Osteocyte (in vitro differentiated cells): ENCODE data around the gene DRD4. TPM values are rescaled to one million over a fixed set of nuclear protein-coding genes. Genes with fewer than 3 reads are reported as not detected.

ENCODE experiments used
- DNase-seq: peaks from one replicate; pipeline ENCODE4 v3.0.0; 2021; ENCODE audit warnings: mixed read lengths; ENCODE audit not compliant: unreplicated experiment; ENCODE audit errors: extremely low spot score
- H3K27ac Mint-ChIP-seq: one replicate; pipeline ENCODE4 v1.8.0; 2021; ENCODE audit warnings: mild to moderate bottlenecking, mixed read lengths; ENCODE audit not compliant: unreplicated experiment
- H3K27me3 Mint-ChIP-seq: one replicate; pipeline ENCODE4 v1.8.0; 2021; ENCODE audit warnings: mixed read lengths; ENCODE audit not compliant: unreplicated experiment
- H3K36me3 Mint-ChIP-seq: one replicate; pipeline ENCODE4 v1.8.0; 2021; ENCODE audit warnings: mixed read lengths; ENCODE audit not compliant: unreplicated experiment
- H3K4me1 Mint-ChIP-seq: one replicate; pipeline ENCODE4 v1.8.0; 2021; ENCODE audit warnings: mixed read lengths; ENCODE audit not compliant: unreplicated experiment
- H3K4me3 Mint-ChIP-seq: one replicate; pipeline ENCODE4 v1.8.0; 2021; ENCODE audit warnings: mild to moderate bottlenecking, moderate library complexity, mixed read lengths; ENCODE audit not compliant: unreplicated experiment
- H3K9me3 Mint-ChIP-seq: one replicate; pipeline ENCODE4 v1.8.0; 2021; ENCODE audit warnings: mixed read lengths; ENCODE audit not compliant: unreplicated experiment
- CTCF ChIP-seq: fragments of 200-600 bp; sonication (generic); IDR thresholded peaks from 2 replicates; pipeline ENCODE4 v1.5.0; 2021; ENCODE audit warnings: antibody characterized with exemption, mild to moderate bottlenecking, moderate library complexity
- total RNA-seq: library from RNA; stranded (reverse); gene quantifications from 2 replicates; pipeline ENCODE4 v1.2.1, GENCODE V29; 2021

Gene DRD4
- total RNA-seq, 1 donor from 2014 or later = 1.7 TPM

- H3K36me3 Mint-ChIP-seq = peaks cover 32% of the 10 kb centered on the region
- TF ChIP-seq CTCF = no peak
- no peaks in the 10 kb centered on the region for H3K9me3 Mint-ChIP-seq
- H3K4me1 Mint-ChIP-seq = no peaks in the 10 kb centered on the region
- H3K27ac Mint-ChIP-seq = no peak overlapping the region
- no peaks in the 10 kb centered on the region for H3K27me3 Mint-ChIP-seq
- no peak overlapping the region for H3K4me3 Mint-ChIP-seq
- DNase-seq = no peak
These were observed 31.6 kb upstream of the DRD4 start for GRCh38 chr11:605286-606129.

- no peak for TF ChIP-seq CTCF
- H3K27me3 Mint-ChIP-seq = no peaks in the 10 kb centered on the region
- DNase-seq = no peak
- no peaks in the 10 kb centered on the region for H3K9me3 Mint-ChIP-seq
- H3K27ac Mint-ChIP-seq = no peak overlapping the region
- peaks cover 36% of the 10 kb centered on the region for H3K36me3 Mint-ChIP-seq
- H3K4me1 Mint-ChIP-seq = no peaks in the 10 kb centered on the region
- H3K4me3 Mint-ChIP-seq = no peak overlapping the region
These were observed 30.8 kb upstream of the DRD4 start for GRCh38 chr11:606245-606644.

- no peak for DNase-seq
- H3K9me3 Mint-ChIP-seq = no peaks in the 10 kb centered on the region
- H3K36me3 Mint-ChIP-seq = peaks cover 31% of the 10 kb centered on the region
- no peak overlapping the region for H3K27ac Mint-ChIP-seq
- H3K4me1 Mint-ChIP-seq = peaks cover 2% of the 10 kb centered on the region
- no peak for TF ChIP-seq CTCF
- no peaks in the 10 kb centered on the region for H3K27me3 Mint-ChIP-seq
- H3K4me3 Mint-ChIP-seq = no peak overlapping the region
These were observed 29.9 kb upstream of the DRD4 start for GRCh38 chr11:607020-607780.

- no peak overlapping the region for H3K27ac Mint-ChIP-seq
- no peak for DNase-seq
- TF ChIP-seq CTCF = no peak
- no peak overlapping the region for H3K4me3 Mint-ChIP-seq
- no peaks in the 10 kb centered on the region for H3K9me3 Mint-ChIP-seq
- H3K4me1 Mint-ChIP-seq = peaks cover 2% of the 10 kb centered on the region
- H3K36me3 Mint-ChIP-seq = peaks cover 35% of the 10 kb centered on the region
- no peaks in the 10 kb centered on the region for H3K27me3 Mint-ChIP-seq
These were observed 29.0 kb upstream of the DRD4 start for GRCh38 chr11:607971-608659.
